IMR-90 (cell line): ENCODE results near the gene TMPRSS6.

Experiments
- CTCF ChIP-seq: conservative IDR thresholded peaks from 2 replicates; pipeline ENCODE4 v1.5.1; 2012; ENCODE audit warnings: mild to moderate bottlenecking, low read depth, low read length, improper control_type of control experiment
- MXI1 ChIP-seq: IDR thresholded peaks from 2 replicates; pipeline ENCODE4 v1.6.1; 2012; ENCODE audit warnings: low read depth, mild to moderate bottlenecking, low read length, moderate library complexity, borderline replicate concordance
- POLR2A ChIP-seq: IDR thresholded peaks from 2 replicates; pipeline ENCODE4 v1.6.1; 2012; ENCODE audit warnings: mild to moderate bottlenecking, low read depth, low read length

GRCh38 chr22:37157516-37158285, 48.2 kb upstream of the TMPRSS6 start:
- no peak for TF ChIP-seq MXI1
- no peak for TF ChIP-seq CTCF
- no peak for TF ChIP-seq POLR2A
